NCI-H2171 treated with DMSO at 0.1 percent for 48 hours (cell line): ENCODE measurements around the gene TNRC18.
"Not testable (repeated sequence)": the region's sequence is repeated elsewhere in the genome, so short reads cannot be mapped to it uniquely, and the experiment has no call there.

ENCODE experiments used
- DNase-seq: peaks from one replicate; lab custom pipeline; 2025; lab: John Stamatoyannopoulos, UW

TNRC18 gene

DNA sequence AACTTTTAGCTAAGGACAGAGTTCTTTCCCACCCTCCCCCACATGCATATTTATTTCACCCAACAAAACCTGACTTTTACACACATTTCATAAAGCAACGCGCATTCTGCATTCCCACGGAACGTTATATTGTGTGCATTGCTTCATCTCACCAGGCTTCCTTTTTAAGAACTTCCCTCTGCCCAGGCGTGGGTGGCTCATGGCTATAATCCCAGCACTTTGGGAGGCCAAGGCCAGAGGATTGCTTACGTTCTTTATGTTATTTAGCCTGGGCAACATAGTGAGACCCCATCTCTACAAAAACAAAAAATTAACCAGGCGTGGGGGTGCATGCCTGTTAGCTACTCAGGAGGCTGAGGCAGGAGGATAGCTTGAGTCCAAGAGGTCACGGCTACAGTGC is 155.8 kb downstream of the TNRC18 start:
- not testable (repeated sequence) for DNase-seq

DNA sequence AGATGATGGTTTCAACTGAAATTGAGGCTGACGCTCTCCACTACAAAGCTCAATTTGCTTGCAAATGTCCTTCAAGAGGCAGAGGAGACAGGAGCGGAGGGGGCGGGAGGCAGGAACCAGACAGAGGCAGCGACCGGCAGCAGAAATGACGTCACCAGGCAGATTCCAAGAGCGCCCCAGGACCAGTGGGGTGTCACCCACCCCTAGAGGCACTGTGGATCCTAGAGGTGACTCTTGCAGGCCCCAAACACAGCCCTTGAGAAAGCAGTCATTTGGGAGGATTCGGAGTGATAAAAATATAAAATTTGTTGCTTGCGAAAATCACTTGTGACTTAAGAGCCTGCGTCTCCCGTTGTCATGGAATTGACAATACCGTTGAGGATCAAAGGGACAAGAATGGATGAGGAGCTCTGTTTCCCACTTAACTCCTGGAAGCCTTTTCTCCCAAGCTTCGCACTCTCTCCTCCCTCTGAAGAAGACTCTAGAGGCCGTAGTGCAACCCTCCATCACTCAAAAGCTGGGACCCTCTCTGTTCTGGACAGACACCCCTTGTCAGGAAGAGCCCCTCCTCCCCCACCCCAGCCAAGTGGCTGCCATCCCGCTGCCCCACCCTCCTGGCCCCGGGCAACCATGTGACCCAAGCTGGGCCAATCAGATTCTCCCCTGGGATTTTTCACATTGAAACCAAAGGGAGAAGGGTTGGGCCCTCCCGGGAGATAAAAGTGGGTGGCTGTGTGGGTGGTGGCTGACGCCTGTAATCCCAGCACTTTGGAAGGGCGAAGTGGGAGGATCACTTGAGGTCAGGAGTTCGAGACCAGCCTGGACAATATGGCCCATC is 157.2 kb downstream of the TNRC18 start:
- no peak for DNase-seq

DNA sequence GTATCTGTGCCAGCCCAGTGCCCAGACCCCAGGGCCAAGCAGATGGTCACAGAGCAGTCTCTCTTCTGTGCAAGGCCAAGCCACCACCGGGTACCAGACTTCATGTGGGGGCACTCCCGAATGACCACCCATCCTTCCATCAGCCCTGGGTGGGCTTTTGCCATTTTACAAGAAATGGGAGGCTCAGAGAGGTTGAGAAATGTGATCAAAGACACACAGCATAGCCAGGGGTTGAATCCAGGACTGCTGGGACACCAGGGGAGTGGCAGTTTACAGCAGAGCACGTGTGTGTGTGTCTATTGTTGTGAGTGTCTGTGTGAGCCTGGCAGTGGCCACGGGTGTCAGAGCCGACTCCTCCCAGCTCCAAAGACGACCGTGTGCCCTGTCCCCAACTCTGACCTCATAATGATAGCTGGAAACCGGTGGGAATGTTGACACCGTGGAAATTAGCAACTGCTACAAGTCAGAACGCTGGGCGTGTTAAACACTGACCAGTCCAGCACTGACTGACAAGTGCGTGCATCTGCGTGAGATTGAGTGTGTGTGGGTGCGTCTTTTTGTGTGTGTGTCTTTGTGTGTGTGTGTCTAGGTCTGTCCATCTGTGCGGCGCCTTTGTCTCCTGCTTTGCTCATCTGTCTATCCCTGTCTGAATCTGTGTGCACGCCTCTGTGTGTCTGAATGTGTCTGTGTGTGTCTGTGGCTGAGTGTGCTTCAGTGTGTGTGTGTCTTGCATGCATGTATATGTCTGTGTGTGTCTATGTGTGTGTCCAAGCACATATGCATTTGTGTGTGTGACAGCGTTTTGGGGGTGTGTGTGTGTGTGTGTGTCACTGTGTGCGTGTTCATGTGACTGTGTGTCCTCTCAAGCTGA is 158.1 kb downstream of the TNRC18 start:
- no peak for DNase-seq

GRCh38 chr7:5263066-5263465 is 160.6 kb downstream of the TNRC18 start:
- DNase-seq: not testable (repeated sequence)

GRCh38 chr7:5260530-5261068 is 163.0 kb downstream of the TNRC18 start:
- not testable (repeated sequence) for DNase-seq
